K562 (cell line): ENCODE results near the gene COBLL1. TPM values are rescaled to one million over a fixed set of nuclear protein-coding genes. Genes with fewer than 3 reads are reported as not detected.

Experiments
- ATAC-seq: fragments of 200-7000 bp; cut with Tn5 transposase; 3 replicates; pipeline ENCODE4 v1.9.1; 2020; ENCODE audit warnings: moderate library complexity
- BruUV-seq: library from RNA; stranded (reverse); fragments of 400-500 nt; replicated peaks from 2 replicates; lab custom pipeline; 2021; lab: Mats Ljungman, UMichigan
- CTCF ChIA-PET: fragments of 300-600 bp; formaldehyde crosslinking; extraction: SDS; loops from one replicate; lab custom pipeline; 2021; ENCODE audit warnings: low intra/inter-chr PET ratio; lab: Yijun Ruan, JAX
- POLR2A ChIA-PET: fragments of 300-600, 350-650 bp; sonication (Branson Sonifier 250); formaldehyde crosslinking; extraction: SDS; loops from one replicate; lab custom pipeline; 2021; ENCODE audit warnings: antibody characterized with exemption, inconsistent platforms; lab: Yijun Ruan, JAX
- DNase-seq, 4 experiments: peaks; one replicate each; pipeline versions ENCODE4 v3.0.0 to v3.0.0-alpha.2; 2011 to 2018; ENCODE audit warnings: low spot score in 3 of 4, mixed read lengths in 3 of 4; ENCODE audit errors: extremely low read depth in 1 of 4
- FAIRE-seq: peaks from 2 replicates; lab custom pipeline; 2011; peaks lifted over from hg19 to GRCh38; lab: Jason Lieb, UNC
- H2AFZ ChIP-seq: 2 replicates; pipeline ENCODE4 v1.6.0; 2011; ENCODE audit warnings: low read depth, low read length, control low read depth, inconsistent platforms
- H3K27ac ChIP-seq: fragments of 200-600 bp; 3 replicates; pipeline ENCODE4 v1.8.0; 2011; ENCODE audit warnings: low read depth, mild to moderate bottlenecking, control low read depth, inconsistent platforms, low read length, moderate library complexity, mixed read lengths; ENCODE audit errors: extremely low read depth
- H3K27me3 ChIP-seq, 2 experiments: fragments of 300-600 bp in 1 of 2; 2 replicates in 1 of 2; 3 replicates in 1 of 2; pipeline versions ENCODE4 v1.6.0 to v1.8.0; 2011; ENCODE audit warnings: inconsistent platforms in 2 of 2, low read length in 2 of 2, mild to moderate bottlenecking in 1 of 2, mixed read lengths in 1 of 2, moderate library complexity in 1 of 2; ENCODE audit not compliant: control insufficient read depth in 2 of 2, insufficient read depth in 2 of 2
- H3K36me3 ChIP-seq: fragments of 300-600 bp; 3 replicates; pipeline ENCODE4 v1.8.0; 2011; ENCODE audit warnings: mild to moderate bottlenecking, low read length, inconsistent platforms; ENCODE audit not compliant: control insufficient read depth, insufficient read depth
- H3K4me1 ChIP-seq, 2 experiments: fragments of 200-600 bp in 1 of 2; replicated peaks in 1 of 2; 2 replicates in 1 of 2; 3 replicates in 1 of 2; pipeline versions ENCODE4 v1.5.1 to v1.8.0; 2011; ENCODE audit warnings: inconsistent platforms in 2 of 2, low read length in 2 of 2, mild to moderate bottlenecking in 1 of 2, mixed read lengths in 1 of 2, moderate library complexity in 1 of 2; ENCODE audit not compliant: control insufficient read depth in 2 of 2, insufficient read depth in 2 of 2
- H3K4me2 ChIP-seq: 2 replicates; pipeline ENCODE4 v1.6.1; 2011; ENCODE audit warnings: low read length, control low read depth, inconsistent platforms, mixed read lengths; ENCODE audit not compliant: insufficient read depth
- H3K4me3 ChIP-seq: fragments of 200-600 bp; sonication (generic), shearing (Covaris generic); 2 replicates; pipeline ENCODE4 v1.5.1; 2016; ENCODE audit warnings: control low read depth, inconsistent platforms
- H3K79me2 ChIP-seq: fragments of 200-600 bp; 3 replicates; pipeline ENCODE4 v1.8.0; 2011; ENCODE audit warnings: low read length, inconsistent platforms; ENCODE audit not compliant: control insufficient read depth, insufficient read depth
- H3K9ac ChIP-seq, 2 experiments: 2 replicates each; pipeline versions ENCODE4 v1.6.0 to v1.6.1; 2011; ENCODE audit warnings: low read depth in 2 of 2, low read length in 2 of 2, control low read depth in 1 of 2, inconsistent platforms in 1 of 2, mild to moderate bottlenecking in 1 of 2, mixed read lengths in 1 of 2; ENCODE audit not compliant: insufficient read depth in 1 of 2
- H3K9me1 ChIP-seq: one replicate; pipeline ENCODE4 v1.6.0; 2011; ENCODE audit warnings: inconsistent platforms, mild to moderate bottlenecking, low read length, moderate library complexity; ENCODE audit not compliant: control insufficient read depth, insufficient read depth
- H3K9me3 ChIP-seq: replicated peaks from 2 replicates; pipeline ENCODE4 v1.5.1; 2011; ENCODE audit warnings: low read depth, low read length, inconsistent platforms; ENCODE audit not compliant: control insufficient read depth, insufficient read depth
- H4K20me1 ChIP-seq: replicated peaks from 2 replicates; pipeline ENCODE4 v1.6.1; 2011; ENCODE audit warnings: low read length, inconsistent platforms, mixed read lengths; ENCODE audit not compliant: control insufficient read depth, insufficient read depth
- C11orf30 ChIP-seq: fragments of 450-650 bp; IDR thresholded peaks from 2 replicates; pipeline ENCODE4 v1.6.1; 2016; ENCODE audit warnings: low read depth, mild to moderate bottlenecking
- CBFA2T2 ChIP-seq: fragments of 450-650 bp; conservative IDR thresholded peaks from 2 replicates; pipeline ENCODE4 v1.6.1; 2017; ENCODE audit warnings: mild to moderate bottlenecking
- GMEB1 ChIP-seq: fragments of 250-450 bp; sonication (Bioruptor Pico); IDR thresholded peaks from 2 replicates; pipeline ENCODE4 v1.4.0; 2020; ENCODE audit warnings: mild to moderate bottlenecking
- MLLT1 ChIP-seq, 2 experiments: fragments of 450-650 bp; IDR thresholded peaks; 2 replicates each; pipeline ENCODE4 v1.6.1; 2016
- MTA3 ChIP-seq: fragments of 450-650 bp; formaldehyde crosslinking; IDR thresholded peaks from 2 replicates; pipeline ENCODE4 v1.6.1; 2017; ENCODE audit warnings: mild to moderate bottlenecking, borderline replicate concordance
- MXD1 ChIP-seq: fragments of 250-450 bp; sonication (Bioruptor Pico); IDR thresholded peaks from 2 replicates; pipeline ENCODE4 v1.8.0; 2021; ENCODE audit warnings: borderline replicate concordance, mild to moderate bottlenecking, moderate library complexity; ENCODE audit not compliant: poor library complexity, severe bottlenecking
- MYC ChIP-seq, 2 experiments: fragments of 250-450 bp in 1 of 2; sonication (Bioruptor Pico) in 1 of 2; IDR thresholded peaks; 2 replicates each; pipeline versions ENCODE4 v1.5.1 to v1.6.1; 2012 to 2021; ENCODE audit warnings: low read depth in 2 of 2, borderline replicate concordance in 1 of 2, improper control_type of control experiment in 1 of 2, low read length in 1 of 2, mild to moderate bottlenecking in 1 of 2, moderate library complexity in 1 of 2
- NR2C2 ChIP-seq, 2 experiments: fragments of 200-800 bp in 1 of 2; sonication (Bioruptor generic) in 1 of 2; sonication (generic) in 1 of 2; formaldehyde crosslinking in 1 of 2; IDR thresholded peaks; 2 replicates each; pipeline versions ENCODE4 v1.6.1 to v1.8.0; 2016 to 2022; ENCODE audit warnings: mild to moderate bottlenecking in 1 of 2, missing compliant biosample characterization in 1 of 2, missing genetic modification characterization in 1 of 2, missing genetic modification reagents in 1 of 2
- PATZ1 ChIP-seq: fragments of 250-450 bp; sonication (Bioruptor Pico); IDR thresholded peaks from 2 replicates; pipeline ENCODE4 v1.5.0; 2020; ENCODE audit warnings: mild to moderate bottlenecking, borderline replicate concordance
- POLR2B ChIP-seq: fragments of 450-650 bp; IDR thresholded peaks from 2 replicates; pipeline ENCODE4 v1.6.1; 2018; ENCODE audit warnings: low read depth; ENCODE audit not compliant: partially characterized antibody
- SMARCC2 ChIP-seq: fragments of 450-650 bp; IDR thresholded peaks from 2 replicates; pipeline ENCODE4 v1.6.1; 2017; ENCODE audit warnings: antibody characterized with exemption, moderate library complexity, mild to moderate bottlenecking, low read depth
- STAT5B ChIP-seq: fragments of 250-450 bp; sonication (Bioruptor Pico); IDR thresholded peaks from 2 replicates; pipeline ENCODE4 v1.8.0; 2021; ENCODE audit warnings: mild to moderate bottlenecking, inconsistent platforms
- XRCC4 ChIP-seq: IDR thresholded peaks from one replicate; pipeline ENCODE4 v1.6.1; 2011; ENCODE audit not compliant: insufficient read depth, insufficient read length; ENCODE audit errors: extremely low read depth
- ZNF766 ChIP-seq: fragments of 200-800 bp; sonication (Bioruptor generic); conservative IDR thresholded peaks from 2 replicates; pipeline ENCODE4 v1.6.1; 2016; ENCODE audit warnings: missing genetic modification characterization, missing compliant biosample characterization
- WGBS: fragments of 100-300 bp; shearing (Covaris generic); methylation state at CpG from one replicate; pipeline ENCODE4 v1.1.6; 2016; ENCODE audit warnings: low coverage, mixed read lengths; ENCODE audit not compliant: insufficient coverage; ENCODE audit errors: missing lambda C conversion rate; 5-methylcytosine and 5-hydroxymethylcytosine counted together
- in situ Hi-C: fragments of 300-500 bp; cut with MboI; formaldehyde crosslinking; loops from 4 replicates; pipeline ENCODE4 v1.15.0; 2018; ENCODE audit warnings: inconsistent platforms, mixed read lengths
- intact Hi-C: fragments of 100-400 bp; cut with micrococcal nuclease; formaldehyde crosslinking; loops from 2 replicates; pipeline ENCODE4 v1.14.2; 2022
- polyA plus RNA-seq, 8 experiments: library from polyadenylated mRNA; depleted of rRNA in 4 of 8; stranded (reverse) in 5 of 8; unstranded in 3 of 8; fragments of >200 nt; fragmentation: Nextera tagmentation in 2 of 8; fragmentation: Illumina TruSeq in 1 of 8; extraction: Ambion mirVana in 2 of 8; extraction: Trizol in 1 of 8; gene quantifications; 2 replicates each; pipeline versions ENCODE4 v1.2.1 to v1.2.3, GENCODE V29; 2011 to 2014; ENCODE audit warnings: inconsistent platforms in 1 of 8, missing spikeins in 1 of 8
- total RNA-seq, 7 experiments: library from RNA; depleted of rRNA in 6 of 7; stranded (reverse); fragments of >200 nt in 6 of 7; fragmentation: Illumina TruSeq in 2 of 7; extraction: Trizol in 2 of 7; gene quantifications; 2 replicates each; pipeline versions ENCODE4 v1.2.1 to v1.2.3, GENCODE V29; 2011 to 2021; ENCODE audit warnings: low replicate concordance in 1 of 7

COBLL1 gene
- total and polyA plus RNA-seq, 9 of the 15 experiments (the other 6 are each of a cell fraction or from before 2014, with no cell fraction given) = 0.07 to 1.6 (median 0.71) TPM

- no peak for FAIRE-seq
- Histone ChIP-seq H3K9me3 (no peaks in the 10 kb centered on the region), H3K4me3 (no peak overlapping the region), H3K79me2 (no peaks in the 10 kb centered on the region), H3K36me3 (no peaks in the 10 kb centered on the region), H3K27me3 (no peaks in the 10 kb centered on the region), H3K4me2 (no peak overlapping the region), H3K27ac (no peak overlapping the region), H3K4me1 (no peaks in the 10 kb centered on the region), H3K9me1 (no peaks in the 10 kb centered on the region), H4K20me1 (no peaks in the 10 kb centered on the region), H3K9ac (no peak overlapping the region), H2AFZ (no peak overlapping the region)
- 0% methylated on average over 1 of the region's 1 CpG for WGBS
- intact Hi-C loops = no loop called here
- no TSS peak for BruUV-seq
- no peak for ATAC-seq
- TF ChIP-seq SMARCC2 (no peak), MLLT1 (IDR thresholded peaks at IDR 0.05) (no peak), CBFA2T2 (no peak), GMEB1 (no peak), ZNF766 (CRISPR knock-in tag) (no peak), C11orf30 (no peak), PATZ1 (CRISPR knock-in tag) (no peak), MTA3 (no peak), STAT5B (CRISPR knock-in tag) (no peak), MYC (IDR thresholded peaks at IDR 0.05; ENCODE audit: low read depth, low read length) (no peak), MYC (CRISPR knock-in tag; IDR thresholded peaks at IDR 0.05; ENCODE audit: borderline replicate concordance, low read depth) (no peak), POLR2B (no peak), NR2C2 (CRISPR knock-in tag; IDR thresholded peaks at IDR 0.05) (no peak), NR2C2 (tag; IDR thresholded peaks at IDR 0.05) (no peak), XRCC4 (no peak), MXD1 (CRISPR knock-in tag) (no peak)
- in situ Hi-C loops = no loop called here
- ChIA-PET CTCF (no interaction called here), POLR2A (no interaction called here)
- DNase-seq = no peak
Observed at GRCh38 chr2:164747140-164747539, 94.5 kb downstream of the COBLL1 start.
